Activated T-helper 2 cell treated with anti-CD3 and anti-CD28 coated beads, Interferon-gamma antibody, Interleukin-2, Interleukin-4, amounts not matched to agents 10 μg/mL and 5 μg/mL and 100 μg/mL, durations not matched to agents 14 hours and 24 hours and 36 hours (primary cell): ENCODE measurements around the gene OMD. TPM values are rescaled to one million over a fixed set of nuclear protein-coding genes. Genes with fewer than 3 reads are reported as not detected.

Experiments used
- DNase-seq: peaks from one replicate; pipeline ENCODE4 v3.0.0; 2021; ENCODE audit warnings: low spot score
- H3K27ac Mint-ChIP-seq: one replicate; pipeline ENCODE4 v1.8.0; 2021; ENCODE audit warnings: mixed read lengths
- H3K27me3 Mint-ChIP-seq: one replicate; pipeline ENCODE4 v1.8.0; 2021; ENCODE audit warnings: low read depth, mixed read lengths
- H3K36me3 Mint-ChIP-seq: one replicate; pipeline ENCODE4 v1.8.0; 2021; ENCODE audit warnings: low read depth, mixed read lengths
- H3K4me1 Mint-ChIP-seq: one replicate; pipeline ENCODE4 v1.8.0; 2021; ENCODE audit warnings: low read depth, mixed read lengths
- H3K4me3 Mint-ChIP-seq: one replicate; pipeline ENCODE4 v1.8.0; 2021; ENCODE audit warnings: low read depth, mild to moderate bottlenecking, moderate library complexity, mixed read lengths
- H3K9me3 Mint-ChIP-seq: one replicate; pipeline ENCODE4 v1.8.0; 2021; ENCODE audit warnings: mixed read lengths
- intact Hi-C: fragments of 100-400 bp; cut with micrococcal nuclease; formaldehyde crosslinking; loops from one replicate; pipeline ENCODE4 v1.15.1; 2023
- total RNA-seq: library from RNA; stranded (reverse); gene quantifications from 2 replicates; pipeline ENCODE4 v1.2.3, GENCODE V29; 2022

Gene OMD, protein sequence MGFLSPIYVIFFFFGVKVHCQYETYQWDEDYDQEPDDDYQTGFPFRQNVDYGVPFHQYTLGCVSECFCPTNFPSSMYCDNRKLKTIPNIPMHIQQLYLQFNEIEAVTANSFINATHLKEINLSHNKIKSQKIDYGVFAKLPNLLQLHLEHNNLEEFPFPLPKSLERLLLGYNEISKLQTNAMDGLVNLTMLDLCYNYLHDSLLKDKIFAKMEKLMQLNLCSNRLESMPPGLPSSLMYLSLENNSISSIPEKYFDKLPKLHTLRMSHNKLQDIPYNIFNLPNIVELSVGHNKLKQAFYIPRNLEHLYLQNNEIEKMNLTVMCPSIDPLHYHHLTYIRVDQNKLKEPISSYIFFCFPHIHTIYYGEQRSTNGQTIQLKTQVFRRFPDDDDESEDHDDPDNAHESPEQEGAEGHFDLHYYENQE
- total RNA-seq, result not detected in 2 replicates

DNA sequence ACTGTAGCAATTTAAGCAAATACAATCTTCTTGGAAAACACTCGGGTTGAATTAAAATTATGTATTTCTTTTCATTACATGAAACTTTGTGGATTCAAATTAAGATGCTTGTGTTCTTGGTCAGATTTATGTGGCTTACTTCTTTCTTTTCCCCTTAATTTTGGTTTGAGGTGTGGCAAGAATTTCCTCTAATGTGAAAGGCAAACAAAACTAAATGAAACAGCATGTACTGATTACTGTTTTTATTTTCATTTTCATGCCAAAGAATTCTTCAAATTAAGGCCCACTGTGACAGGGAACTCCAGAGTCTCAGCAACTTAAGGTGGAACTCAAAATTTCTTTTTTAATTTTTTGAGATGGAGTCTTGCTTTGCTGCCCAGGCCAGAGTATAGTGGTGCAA is at the start of gene OMD:
TSS of gene OMD (minus strand) at position 132 of the 400 bp plus-strand sequence. CDS start 6,913 bp downstream, outside the sequence.
- DNase-seq, result no peak
- no peaks in the 10 kb centered on the region for H3K4me1 Mint-ChIP-seq
- H3K36me3 Mint-ChIP-seq, result peaks cover 3% of the 10 kb centered on the region
- intact Hi-C loops, result no loop called here
- no peaks in the 10 kb centered on the region for H3K27me3 Mint-ChIP-seq
- no peaks in the 10 kb centered on the region for H3K9me3 Mint-ChIP-seq
- H3K27ac Mint-ChIP-seq, result no peak within 1 kb of the TSS
- H3K4me3 Mint-ChIP-seq, result no peak within 1 kb of the TSS

DNA sequence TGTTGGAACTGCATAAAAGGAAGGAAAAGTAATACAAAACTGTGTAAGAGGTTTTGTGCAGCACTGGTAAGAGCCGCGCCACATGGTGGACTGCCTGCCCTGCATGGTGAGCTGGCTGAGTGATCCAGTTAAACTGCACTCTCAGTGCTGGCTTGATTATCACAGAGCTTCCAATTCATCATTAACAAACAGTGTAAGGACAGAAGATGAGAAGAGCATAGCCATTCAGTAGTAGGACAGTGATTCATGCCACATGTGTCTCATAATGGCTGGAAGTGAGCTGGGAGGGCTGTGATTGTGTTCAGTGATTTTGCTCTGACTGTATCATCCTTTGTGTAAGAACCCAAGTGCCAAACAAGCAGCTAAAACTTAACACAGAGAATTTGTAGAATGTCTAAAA is 43.9 kb upstream of the OMD start:
- intact Hi-C loops, result no loop called here
- no peaks in the 10 kb centered on the region for H3K27me3 Mint-ChIP-seq
- no peak overlapping the region for H3K4me3 Mint-ChIP-seq
- H3K27ac Mint-ChIP-seq, result no peak overlapping the region
- H3K36me3 Mint-ChIP-seq, result no peaks in the 10 kb centered on the region
- H3K4me1 Mint-ChIP-seq, result peaks cover 5% of the 10 kb centered on the region
- no peak for DNase-seq
- H3K9me3 Mint-ChIP-seq, result no peaks in the 10 kb centered on the region

DNA sequence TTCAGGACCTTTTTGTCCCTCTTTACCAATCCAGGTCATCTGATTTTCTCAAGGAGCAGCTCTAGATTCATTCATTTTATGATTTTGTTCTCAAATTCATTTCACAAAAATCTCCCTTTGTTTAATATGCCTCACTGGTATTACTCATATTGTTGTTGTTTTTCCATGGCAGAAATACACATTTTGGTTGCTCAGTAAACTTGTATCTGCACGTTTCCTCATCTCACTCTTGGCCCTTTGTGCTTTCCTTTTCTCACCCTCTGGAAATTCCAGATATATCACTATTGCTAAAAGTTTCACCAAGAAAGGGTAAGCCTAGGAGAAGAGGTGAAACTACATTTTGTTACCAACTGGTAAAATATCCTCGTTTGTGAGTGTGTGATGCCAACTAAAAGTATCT is 43.2 kb upstream of the OMD start:
- H3K27me3 Mint-ChIP-seq, result no peaks in the 10 kb centered on the region
- DNase-seq, result no peak
- intact Hi-C loops, result no loop called here

DNA sequence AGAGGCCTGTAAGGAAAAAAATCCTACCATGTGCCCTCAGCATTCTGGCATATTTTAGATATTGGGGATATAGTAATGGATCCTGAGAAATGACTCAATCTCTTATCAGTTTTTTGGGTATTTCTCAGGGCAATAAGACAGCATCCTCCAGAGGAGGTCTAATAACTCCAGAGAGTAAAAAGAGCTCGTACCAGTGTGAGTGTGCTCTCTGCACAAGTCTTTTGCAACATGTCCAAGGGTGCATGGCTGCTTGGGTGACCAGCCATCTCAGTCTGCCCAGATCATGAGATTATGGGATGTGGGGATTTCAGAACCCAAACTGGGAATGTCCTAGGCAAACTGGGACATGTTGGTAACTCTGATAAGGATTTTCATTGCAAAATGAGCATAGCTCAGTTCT is 42.8 kb upstream of the OMD start:
- no peak overlapping the region for H3K27ac Mint-ChIP-seq
- H3K27me3 Mint-ChIP-seq, result no peaks in the 10 kb centered on the region
- DNase-seq, result no peak
- H3K9me3 Mint-ChIP-seq, result no peaks in the 10 kb centered on the region
- no peak overlapping the region for H3K4me3 Mint-ChIP-seq
- no peaks in the 10 kb centered on the region for H3K36me3 Mint-ChIP-seq
- peaks cover 5% of the 10 kb centered on the region for H3K4me1 Mint-ChIP-seq
- intact Hi-C loops, result no loop called here

More for the DNA sequence above, 43.2 kb upstream of the OMD start:
- no peak overlapping the region for H3K4me3 Mint-ChIP-seq
- no peaks in the 10 kb centered on the region for H3K9me3 Mint-ChIP-seq
- no peaks in the 10 kb centered on the region for H3K36me3 Mint-ChIP-seq
- peaks cover 5% of the 10 kb centered on the region for H3K4me1 Mint-ChIP-seq
- H3K27ac Mint-ChIP-seq, result no peak overlapping the region

DNA sequence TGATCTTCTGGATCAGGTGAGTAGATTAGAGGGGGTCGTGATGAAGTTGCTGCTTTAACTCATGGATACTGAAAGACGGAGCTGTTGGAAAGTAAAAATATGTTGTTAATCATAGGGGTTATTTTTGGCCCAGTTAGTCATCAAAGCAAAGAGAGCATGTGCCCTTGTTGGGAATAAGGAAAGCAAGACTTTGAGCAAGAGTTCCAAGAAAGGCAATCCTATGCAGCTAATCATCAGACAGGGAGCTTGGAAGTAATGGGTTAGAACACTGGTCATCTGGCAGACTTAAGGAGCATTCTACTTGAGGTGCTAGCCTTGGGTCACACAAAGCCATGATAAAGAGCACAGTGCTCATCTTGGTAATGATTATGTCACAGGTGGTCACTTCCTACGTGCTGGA is 39.7 kb upstream of the OMD start:
- H3K4me1 Mint-ChIP-seq, result peaks cover 5% of the 10 kb centered on the region
- no peak overlapping the region for H3K4me3 Mint-ChIP-seq
- no peak for DNase-seq
- no peaks in the 10 kb centered on the region for H3K27me3 Mint-ChIP-seq
- no peaks in the 10 kb centered on the region for H3K9me3 Mint-ChIP-seq
- H3K27ac Mint-ChIP-seq, result no peak overlapping the region
- intact Hi-C loops, result no loop called here
- H3K36me3 Mint-ChIP-seq, result no peaks in the 10 kb centered on the region

DNA sequence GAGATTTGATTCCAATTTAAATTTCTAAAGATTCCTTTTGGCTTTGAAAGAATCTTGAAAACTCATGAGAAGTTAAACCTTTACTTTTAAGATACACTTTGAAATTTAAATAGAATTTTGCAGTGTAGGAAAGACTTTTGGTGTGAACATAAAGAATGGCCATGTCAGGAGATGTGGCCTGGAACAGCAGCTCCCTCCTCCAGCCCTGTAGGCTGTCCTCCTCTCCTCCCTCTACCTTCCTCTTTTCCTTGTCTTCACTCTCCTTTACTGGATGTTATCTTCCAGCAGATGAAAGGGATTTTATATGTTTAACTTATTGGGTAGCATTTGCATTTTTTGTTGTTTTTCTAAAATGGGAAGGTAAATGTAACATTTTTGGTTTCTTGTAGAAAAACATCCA is 39.1 kb upstream of the OMD start:
- no peak overlapping the region for H3K4me3 Mint-ChIP-seq
- no peak overlapping the region for H3K27ac Mint-ChIP-seq
- no peak for DNase-seq
- no peaks in the 10 kb centered on the region for H3K27me3 Mint-ChIP-seq
- no peaks in the 10 kb centered on the region for H3K36me3 Mint-ChIP-seq
- H3K9me3 Mint-ChIP-seq, result no peaks in the 10 kb centered on the region
- intact Hi-C loops, result no loop called here
- H3K4me1 Mint-ChIP-seq, result peaks cover 5% of the 10 kb centered on the region

DNA sequence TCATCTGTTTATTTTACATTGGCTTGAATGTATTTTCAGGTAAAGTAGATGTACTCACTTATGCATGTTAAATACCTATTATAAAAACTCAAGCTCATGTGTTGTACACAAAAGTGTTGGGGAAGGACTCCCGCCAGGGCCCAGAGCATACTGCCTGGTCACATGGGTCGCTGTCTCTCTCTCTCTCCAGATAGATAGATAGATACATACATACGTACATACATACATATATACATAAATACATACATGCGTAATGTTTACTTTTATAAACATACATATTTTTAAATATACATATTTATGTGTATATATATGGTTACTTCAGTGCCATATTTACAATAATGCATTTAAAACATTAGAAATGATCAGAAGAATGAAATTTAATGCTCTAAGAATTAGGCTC is 33.3 kb upstream of the OMD start:
- Mint-ChIP-seq H3K4me1 (no peaks in the 10 kb centered on the region), H3K9me3 (no peaks in the 10 kb centered on the region), H3K27me3 (no peaks in the 10 kb centered on the region), H3K36me3 (no peaks in the 10 kb centered on the region), H3K4me3 (no peak overlapping the region), H3K27ac (no peak overlapping the region)
- intact Hi-C loops, result no loop called here
- DNase-seq, result no peak

DNA sequence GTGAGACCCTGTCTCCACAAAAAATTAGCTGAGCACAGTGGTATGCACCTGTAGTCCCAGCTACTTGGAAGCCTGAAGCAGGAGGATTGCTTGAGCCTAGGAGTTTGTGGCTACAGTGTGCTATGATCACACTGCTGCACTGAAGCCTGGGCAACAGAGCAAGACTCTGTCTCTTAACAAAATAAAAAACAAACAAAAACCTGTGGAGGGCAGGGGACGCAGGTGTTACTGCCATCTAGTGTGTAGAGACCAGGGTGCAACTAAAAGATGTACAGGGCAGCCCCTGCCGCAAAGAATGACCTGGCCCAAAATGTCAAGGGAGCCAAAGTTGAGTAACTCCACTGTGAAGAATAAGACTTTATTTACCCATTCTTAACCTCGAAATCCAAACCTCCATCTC is 30.9 kb upstream of the OMD start:
- intact Hi-C loops, result no loop called here
- no peaks in the 10 kb centered on the region for H3K9me3 Mint-ChIP-seq
- no peaks in the 10 kb centered on the region for H3K4me1 Mint-ChIP-seq
- no peaks in the 10 kb centered on the region for H3K36me3 Mint-ChIP-seq
- H3K4me3 Mint-ChIP-seq, result no peak overlapping the region
- no peak overlapping the region for H3K27ac Mint-ChIP-seq
- no peaks in the 10 kb centered on the region for H3K27me3 Mint-ChIP-seq
- no peak for DNase-seq

DNA sequence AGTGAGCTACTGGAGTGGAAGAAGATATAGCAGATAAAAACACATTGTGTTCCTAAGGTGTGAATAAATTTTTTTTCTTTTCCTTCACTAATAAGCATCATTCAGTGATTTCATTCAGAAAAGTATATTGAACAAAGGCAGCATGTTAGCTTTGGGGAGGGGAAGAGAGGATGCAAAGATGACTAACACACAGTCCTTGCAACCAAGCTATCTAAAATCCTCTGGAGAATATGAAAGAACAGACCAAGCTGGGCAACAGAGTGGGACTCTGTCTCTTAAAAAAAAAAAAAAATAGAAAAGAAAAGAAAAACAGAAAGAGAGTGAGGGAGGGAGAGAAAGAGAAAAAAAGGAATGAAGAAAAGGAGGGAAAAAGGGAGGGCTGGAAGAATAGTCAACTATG is 22.3 kb upstream of the OMD start:
- Mint-ChIP-seq H3K4me3 (no peak overlapping the region), H3K27ac (no peak overlapping the region), H3K9me3 (no peaks in the 10 kb centered on the region), H3K4me1 (peaks cover under 1% of the 10 kb centered on the region), H3K36me3 (no peaks in the 10 kb centered on the region), H3K27me3 (peaks cover 2% of the 10 kb centered on the region)
- intact Hi-C loops, result no loop called here
- no peak for DNase-seq

DNA sequence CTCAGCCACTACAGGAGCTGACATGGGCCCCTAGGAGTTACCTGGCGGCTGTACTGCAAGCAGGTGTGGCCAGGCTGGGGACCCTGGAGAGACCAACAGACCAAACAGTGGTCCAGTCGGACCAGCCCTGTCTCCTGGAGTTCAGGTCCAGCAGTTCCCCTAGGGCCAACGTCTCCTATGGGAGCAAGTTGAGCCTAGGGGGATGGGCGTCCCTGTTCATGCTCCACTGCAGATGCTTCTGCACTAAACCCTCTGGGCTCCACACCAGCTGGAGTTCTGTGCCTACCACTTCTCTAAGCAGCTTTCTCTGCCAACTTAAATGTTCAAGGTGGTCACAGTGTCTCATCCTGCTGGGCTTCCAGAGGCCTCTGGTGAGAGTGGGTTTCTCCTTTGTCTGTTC is 20.6 kb upstream of the OMD start:
- H3K9me3 Mint-ChIP-seq, result no peaks in the 10 kb centered on the region
- intact Hi-C loops, result no loop called here
- H3K4me1 Mint-ChIP-seq, result peaks cover 13% of the 10 kb centered on the region
- H3K27ac Mint-ChIP-seq, result no peak overlapping the region
- no peak overlapping the region for H3K4me3 Mint-ChIP-seq
- H3K27me3 Mint-ChIP-seq, result peaks cover 2% of the 10 kb centered on the region
- no peaks in the 10 kb centered on the region for H3K36me3 Mint-ChIP-seq
- no peak for DNase-seq

DNA sequence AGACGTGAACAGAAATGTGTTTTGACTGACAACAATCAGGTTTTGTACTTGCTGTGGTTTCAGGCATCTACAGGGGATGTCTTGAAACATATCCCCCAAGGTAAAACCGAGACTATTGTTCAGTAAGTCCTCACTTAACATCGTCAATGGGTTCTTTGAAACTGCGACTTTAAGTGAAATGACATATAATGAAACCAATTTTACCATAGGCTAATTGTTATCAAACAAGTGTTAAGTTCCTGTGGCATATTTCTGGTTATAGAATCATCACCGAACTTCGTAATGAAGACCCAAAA is 16.4 kb upstream of the OMD start:
- Mint-ChIP-seq H3K4me3 (no peak overlapping the region), H3K27me3 (peaks cover 2% of the 10 kb centered on the region), H3K4me1 (peaks cover 16% of the 10 kb centered on the region)

DNA sequence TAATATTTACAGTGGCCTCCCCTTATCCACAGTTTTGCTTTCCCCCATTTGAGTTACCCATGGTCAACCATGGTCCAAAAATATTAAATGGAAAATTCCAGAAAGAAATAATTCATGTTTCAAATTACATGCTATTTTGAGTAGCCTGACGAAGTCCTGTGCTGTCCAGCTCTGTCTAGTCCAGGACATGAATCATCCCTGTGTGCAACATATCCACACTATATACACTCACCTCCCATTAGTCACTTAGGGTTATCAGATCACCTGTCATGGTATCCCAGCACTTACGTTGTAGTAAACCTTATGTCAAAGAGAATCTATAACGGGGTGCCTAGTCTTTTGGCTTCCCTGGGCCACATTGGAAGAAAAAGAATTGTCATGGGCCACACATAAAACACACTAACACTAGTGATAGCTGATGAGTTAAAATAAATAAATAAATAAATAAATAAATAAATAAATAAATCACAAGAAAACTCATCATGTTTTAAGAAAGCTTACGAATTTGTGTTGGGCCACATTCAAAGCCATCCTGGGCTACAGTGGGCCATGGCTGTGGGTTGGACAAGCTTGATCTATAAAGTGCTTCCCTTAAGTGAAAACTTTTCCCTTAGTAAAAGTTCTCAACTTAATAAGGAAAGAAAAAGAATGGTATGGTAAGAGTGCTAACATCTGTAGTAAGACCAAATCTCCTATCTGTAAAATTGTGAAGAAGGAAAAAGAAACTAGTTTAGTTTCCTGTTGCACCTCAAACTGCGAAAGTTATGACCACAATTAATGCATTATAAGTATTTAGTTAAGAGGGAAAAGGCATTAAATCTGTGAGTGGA is 15.9 kb upstream of the OMD start:
- no peak overlapping the region for H3K4me3 Mint-ChIP-seq
- H3K36me3 Mint-ChIP-seq, result no peaks in the 10 kb centered on the region
- intact Hi-C loops, result loop anchor here (1.0 kb wide), 1 partner anchor 114 kb away; no protein-coding TSS in a partner anchor

More for the DNA sequence above, 16.4 kb upstream of the OMD start:
- Mint-ChIP-seq H3K36me3 (no peaks in the 10 kb centered on the region), H3K9me3 (no peaks in the 10 kb centered on the region), H3K27ac (no peak overlapping the region)
- intact Hi-C loops, result no loop called here
- DNase-seq, result no peak

DNA sequence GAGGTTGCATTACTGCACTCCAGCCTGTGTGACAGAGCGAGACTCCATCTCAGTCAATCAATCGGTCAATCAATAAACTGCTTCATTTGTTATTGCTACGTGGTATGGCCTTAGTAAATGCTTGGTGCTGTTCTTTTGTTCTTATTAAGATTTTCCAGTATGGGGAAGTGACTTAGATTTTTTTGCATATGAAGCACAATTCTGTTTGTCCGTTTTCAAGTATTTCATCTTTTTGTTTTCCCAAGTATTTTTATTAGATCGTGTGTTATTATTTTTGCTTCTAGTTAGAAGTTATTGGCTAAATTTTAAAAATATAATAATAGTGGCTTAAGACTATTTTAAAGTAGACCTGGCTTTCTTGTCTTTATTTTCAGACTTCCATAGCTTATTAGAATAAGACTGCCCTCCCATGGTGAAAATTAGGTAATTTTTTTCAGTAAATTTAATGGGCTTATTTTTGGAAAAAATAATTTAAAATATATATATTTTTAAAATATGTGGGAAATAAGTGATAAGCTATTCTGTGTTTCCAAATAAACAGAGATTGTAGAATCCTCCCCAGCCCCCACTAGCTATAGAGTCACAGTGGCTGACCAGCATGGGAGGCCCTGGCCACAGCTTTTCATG is 14.7 kb upstream of the OMD start:
- H3K9me3 Mint-ChIP-seq, result no peaks in the 10 kb centered on the region
- H3K4me1 Mint-ChIP-seq, result peaks cover 20% of the 10 kb centered on the region
- H3K4me3 Mint-ChIP-seq, result no peak overlapping the region
- no peak overlapping the region for H3K27ac Mint-ChIP-seq
- DNase-seq, result no peak
- intact Hi-C loops, result loop anchor here (1.0 kb wide), 1 partner anchor 113 kb away; no protein-coding TSS in a partner anchor
- no peaks in the 10 kb centered on the region for H3K36me3 Mint-ChIP-seq
- H3K27me3 Mint-ChIP-seq, result no peaks in the 10 kb centered on the region

More for the DNA sequence above, 15.9 kb upstream of the OMD start:
- DNase-seq, result no peak
- H3K4me1 Mint-ChIP-seq, result peaks cover 18% of the 10 kb centered on the region
- H3K27me3 Mint-ChIP-seq, result peaks cover 2% of the 10 kb centered on the region
- H3K27ac Mint-ChIP-seq, result no peak overlapping the region
- H3K9me3 Mint-ChIP-seq, result no peaks in the 10 kb centered on the region
